SK-N-SH (cell line): ENCODE measurements around the gene MVD. TPM values are rescaled to one million over a fixed set of nuclear protein-coding genes. Genes with fewer than 3 reads are reported as not detected.

Source experiments
- CTCF ChIA-PET: fragments of 300-600, 350-600 bp; formaldehyde crosslinking; extraction: SDS; loops from one replicate; lab custom pipeline; 2021; lab: Yijun Ruan, JAX
- POLR2A ChIA-PET: fragments of 350-600 bp; sonication (Branson Sonifier 250); formaldehyde crosslinking; extraction: SDS; loops from one replicate; lab custom pipeline; 2020; ENCODE audit warnings: antibody characterized with exemption, inconsistent platforms; lab: Yijun Ruan, JAX
- DNase-seq: peaks from one replicate; pipeline ENCODE4 v3.0.0; 2012
- H2AFZ ChIP-seq: fragments of 200-600 bp; sonication (generic); 2 replicates; pipeline ENCODE4 v1.8.1; 2016; ENCODE audit warnings: antibody characterized with exemption, mild to moderate bottlenecking, low read depth
- H3F3A ChIP-seq: fragments of 200-600 bp; sonication (generic); replicated peaks from 2 replicates; pipeline ENCODE3; 2016; ENCODE audit warnings: antibody characterized with exemption, mild to moderate bottlenecking; ENCODE audit not compliant: insufficient read depth
- H3K27ac ChIP-seq, 2 experiments: fragments of 200-500 bp in 1 of 2; fragments of 200-600 bp in 1 of 2; sonication (Bioruptor generic) in 1 of 2; sonication (generic), shearing (Covaris generic) in 1 of 2; 2 replicates each; pipeline versions ENCODE4 v1.5.1 to v1.6.1; 2014 to 2016; ENCODE audit warnings: low read depth in 2 of 2, inconsistent platforms in 1 of 2, low read length in 1 of 2, mild to moderate bottlenecking in 1 of 2, mixed read lengths in 1 of 2
- H3K27me3 ChIP-seq: fragments of 200-600 bp; sonication (generic), shearing (Covaris generic); 2 replicates; pipeline ENCODE4 v1.6.1; 2016; ENCODE audit warnings: mixed run types; ENCODE audit not compliant: insufficient read depth
- H3K36me3 ChIP-seq, 2 experiments: fragments of 200-500 bp in 1 of 2; fragments of 200-600 bp in 1 of 2; sonication (Bioruptor generic) in 1 of 2; sonication (generic) in 1 of 2; replicated peaks in 1 of 2; 2 replicates each; pipeline versions ENCODE3 to v1.5.1; 2014 to 2016; ENCODE audit warnings: low read length in 1 of 2, mild to moderate bottlenecking in 1 of 2; ENCODE audit not compliant: insufficient read depth in 2 of 2, control insufficient read depth in 1 of 2
- H3K4me1 ChIP-seq, 2 experiments: fragments of 200-500 bp in 1 of 2; fragments of 200-600 bp in 1 of 2; sonication (Bioruptor generic) in 1 of 2; sonication (generic), shearing (Covaris generic) in 1 of 2; 2 replicates each; pipeline versions ENCODE4 v1.5.1 to v1.6.1; 2014 to 2016; ENCODE audit warnings: low read depth in 1 of 2, low read length in 1 of 2, mixed run types in 1 of 2; ENCODE audit not compliant: insufficient read depth in 2 of 2, control insufficient read depth in 1 of 2
- H3K4me2 ChIP-seq: fragments of 200-600 bp; sonication (generic), shearing (Covaris generic); 2 replicates; pipeline ENCODE4 v1.6.1; 2017; ENCODE audit warnings: mixed run types
- H3K4me3 ChIP-seq, 2 experiments: fragments of 200-500 bp in 1 of 2; fragments of 200-600 bp in 1 of 2; sonication (Bioruptor generic) in 1 of 2; sonication (generic), shearing (Covaris generic) in 1 of 2; 2 replicates each; pipeline versions ENCODE4 v1.5.1 to v1.8.1; 2014 to 2016; ENCODE audit warnings: low read depth in 2 of 2, inconsistent platforms in 1 of 2, low read length in 1 of 2, mild to moderate bottlenecking in 1 of 2, mixed read lengths in 1 of 2, moderate library complexity in 1 of 2
- H3K79me2 ChIP-seq: fragments of 200-600 bp; sonication (generic); 2 replicates; pipeline ENCODE4 v1.8.1; 2017; ENCODE audit warnings: mild to moderate bottlenecking; ENCODE audit not compliant: insufficient read depth
- H3K9ac ChIP-seq: fragments of 200-600 bp; sonication (generic); 2 replicates; pipeline ENCODE4 v1.6.1; 2017; ENCODE audit warnings: mixed run types
- H3K9me2 ChIP-seq: fragments of 200-600 bp; sonication (generic); 2 replicates; pipeline ENCODE4 v1.6.1; 2017; ENCODE audit warnings: mixed run types
- H3K9me3 ChIP-seq: fragments of 200-600 bp; sonication (generic); 2 replicates; pipeline ENCODE4 v1.6.1; 2017; ENCODE audit warnings: mixed run types, mild to moderate bottlenecking, moderate library complexity
- H4K20me1 ChIP-seq: fragments of 200-600 bp; sonication (generic); 2 replicates; pipeline ENCODE4 v1.6.1; 2017; ENCODE audit warnings: mild to moderate bottlenecking, mixed run types; ENCODE audit not compliant: insufficient read depth
- CHD2 ChIP-seq: fragments of 150-350 bp; IDR thresholded peaks from 2 replicates; pipeline ENCODE4 v1.6.1; 2018; ENCODE audit warnings: low read length; ENCODE audit not compliant: partially characterized antibody
- ELF1 ChIP-seq: IDR thresholded peaks from 2 replicates; pipeline ENCODE4 v1.4.0; 2012
- FOSL2 ChIP-seq: IDR thresholded peaks from 2 replicates; pipeline ENCODE4 v1.4.0; 2012; ENCODE audit warnings: low read depth, mild to moderate bottlenecking, moderate library complexity, borderline replicate concordance
- JUND ChIP-seq: IDR thresholded peaks from 2 replicates; pipeline ENCODE4 v1.4.0; 2012
- MEF2A ChIP-seq: IDR thresholded peaks from 2 replicates; pipeline ENCODE4 v1.4.0; 2012; ENCODE audit warnings: low read depth, borderline replicate concordance
- MXI1 ChIP-seq: IDR thresholded peaks from 2 replicates; pipeline ENCODE4 v1.6.1; 2012; ENCODE audit warnings: mild to moderate bottlenecking, low read depth, low read length, improper control_type of control experiment
- NFIC ChIP-seq: IDR thresholded peaks from 2 replicates; pipeline ENCODE4 v1.4.0; 2012; ENCODE audit warnings: borderline replicate concordance
- POLR2AphosphoS5 ChIP-seq: IDR thresholded peaks from 2 replicates; pipeline ENCODE4 v1.6.1; 2012; ENCODE audit warnings: low read depth, low read length
- RCOR1 ChIP-seq: fragments of 150-350 bp; IDR thresholded peaks from 2 replicates; pipeline ENCODE4 v1.6.1; 2017; ENCODE audit warnings: antibody characterized with exemption, low read length
- RXRA ChIP-seq: IDR thresholded peaks from 2 replicates; pipeline ENCODE4 v1.4.0; 2012; ENCODE audit warnings: low read depth, mild to moderate bottlenecking, borderline replicate concordance
- SIN3A ChIP-seq: IDR thresholded peaks from 2 replicates; pipeline ENCODE4 v1.6.1; 2012; ENCODE audit warnings: low read depth, mild to moderate bottlenecking, low read length, moderate library complexity, borderline replicate concordance
- TCF12 ChIP-seq: IDR thresholded peaks from 2 replicates; pipeline ENCODE4 v1.4.0; 2012
- TEAD4 ChIP-seq: IDR thresholded peaks from 2 replicates; pipeline ENCODE4 v1.4.0; 2012; ENCODE audit warnings: mild to moderate bottlenecking, borderline replicate concordance; ENCODE audit not compliant: insufficient read depth
- USF1 ChIP-seq: IDR thresholded peaks from 2 replicates; pipeline ENCODE4 v1.4.0; 2012; ENCODE audit warnings: low read depth, borderline replicate concordance
- USF2 ChIP-seq: fragments of 150-350 bp; IDR thresholded peaks from 2 replicates; pipeline ENCODE4 v1.6.1; 2017; ENCODE audit warnings: antibody characterized with exemption, low read length, low read depth, borderline replicate concordance
- YY1 ChIP-seq: IDR thresholded peaks from 2 replicates; pipeline ENCODE4 v1.4.0; 2012; ENCODE audit warnings: low read depth, mild to moderate bottlenecking
- WGBS: methylation state at CpG from one replicate; pipeline ENCODE4 v1.1.6; 2017; ENCODE audit warnings: low lambda C conversion rate; 5-methylcytosine and 5-hydroxymethylcytosine counted together
- polyA plus RNA-seq, 3 experiments: library from polyadenylated mRNA; depleted of rRNA; stranded (reverse); fragments of >200 nt; gene quantifications; 2 replicates each; pipeline ENCODE4 v1.2.3, GENCODE V29; 2012
- TF ChIP-seq, protein P1 (sequence below): IDR thresholded peaks from 2 replicates; pipeline ENCODE4 v1.4.0; 2012; ENCODE audit warnings: low read depth

Gene MVD
- polyA plus RNA-seq, 1 of the 3 experiments (the other 2 are of a cell fraction), result 15.7 TPM

- DNase-seq, result no peak
- no peaks in the 10 kb centered on the region for H3K9me2 ChIP-seq
- H3K79me2 ChIP-seq, result peaks cover 11% of the 10 kb centered on the region
- no peak overlapping the region for H2AFZ ChIP-seq
- no peak overlapping the region for H3K4me3 ChIP-seq
- peaks cover 4% of the 10 kb centered on the region for H3F3A ChIP-seq
- TF ChIP-seq TEAD4, result no peak
- no peak for TF ChIP-seq NFIC
- no peak for TF ChIP-seq ELF1
- TF ChIP-seq SIN3A, result no peak
- TF ChIP-seq USF2, result no peak
- TF ChIP-seq MEF2A, result no peak
- no peak for TF ChIP-seq TCF12
- TF ChIP-seq YY1, result no peak
- TF ChIP-seq MXI1, result no peak
- TF ChIP-seq RCOR1, result no peak
- no peak for TF ChIP-seq POLR2AphosphoS5
- TF ChIP-seq, all 33 proteins: peak for 0
- no peaks in the 10 kb centered on the region for H3K27me3 ChIP-seq
- POLR2A ChIA-PET, result no interaction called here
- no peaks in the 10 kb centered on the region for H3K9me3 ChIP-seq
- CTCF ChIA-PET, result no interaction called here
- peaks cover 0 to 5% of the 10 kb centered on the region in 2 experiments; a peak in 1 of 4 replicates for H3K4me1 ChIP-seq
- whole genome bisulfite sequencing, result 93% methylated on average over 15 of the region's 15 CpGs
- H3K36me3 ChIP-seq, result peaks cover 0 to 8% of the 10 kb centered on the region in 2 experiments
- H3K4me2 ChIP-seq, result no peak overlapping the region
- no peak overlapping the region for H3K27ac ChIP-seq
- no peaks in the 10 kb centered on the region for H4K20me1 ChIP-seq
- H3K9ac ChIP-seq, result no peak overlapping the region
Measured at GRCh38 chr16:88658714-88659113, 4.2 kb downstream of the MVD start.

DNA sequence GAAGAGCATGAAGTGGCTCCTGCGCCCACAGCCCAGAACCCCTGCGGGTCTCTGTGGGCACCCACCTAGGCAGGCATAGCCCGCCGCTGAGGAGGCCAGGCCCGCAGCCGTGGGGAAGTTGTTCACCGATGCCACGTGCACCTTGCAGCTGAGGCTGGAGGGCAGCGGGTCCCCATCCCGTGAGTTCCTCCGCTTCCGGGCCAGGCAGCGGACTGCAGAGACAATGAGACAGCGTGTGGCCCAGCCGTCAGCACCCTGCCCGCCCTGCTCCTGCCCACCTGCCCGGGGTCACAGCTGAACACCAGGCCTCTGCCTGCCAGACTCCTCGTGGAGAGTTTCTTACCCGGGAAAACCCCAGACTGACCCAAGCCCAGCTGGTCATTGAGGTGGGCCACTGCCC is 5.5 kb downstream of the MVD start:
- H3K9ac ChIP-seq, result no peak overlapping the region
- peaks cover 0 to 8% of the 10 kb centered on the region in 2 experiments for H3K36me3 ChIP-seq
- H2AFZ ChIP-seq, result no peak overlapping the region
- WGBS, result 90% methylated on average over 4 of the region's 19 CpGs
- TF ChIP-seq RCOR1 (no peak), YY1 (no peak), CHD2 (no peak), MXI1 (no peak), TCF12 (no peak), RXRA (no peak), TEAD4 (no peak), JUND (no peak), FOSL2 (no peak), USF2 (no peak), USF1 (no peak)
- TF ChIP-seq, protein P1, sequence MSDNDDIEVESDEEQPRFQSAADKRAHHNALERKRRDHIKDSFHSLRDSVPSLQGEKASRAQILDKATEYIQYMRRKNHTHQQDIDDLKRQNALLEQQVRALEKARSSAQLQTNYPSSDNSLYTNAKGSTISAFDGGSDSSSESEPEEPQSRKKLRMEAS, result no peak
- H3F3A ChIP-seq, result peaks cover 4% of the 10 kb centered on the region
- ChIA-PET CTCF (interaction anchor here (0.9 to 1.1 kb wide), 2 partner anchors 8 to 27 kb away, joined by 3 read pairs; no protein-coding TSS in a partner anchor), POLR2A (no interaction called here)
- no peak overlapping the region for H3K4me2 ChIP-seq
- H3K9me2 ChIP-seq, result no peaks in the 10 kb centered on the region
- H4K20me1 ChIP-seq, result no peaks in the 10 kb centered on the region
- no peak overlapping the region for H3K27ac ChIP-seq
- DNase-seq, result no peak
- H3K27me3 ChIP-seq, result no peaks in the 10 kb centered on the region
- no peaks in the 10 kb centered on the region for H3K9me3 ChIP-seq
- H3K4me1 ChIP-seq, result peaks cover 0 to 5% of the 10 kb centered on the region in 2 experiments; a peak in 1 of 4 replicates
- H3K4me3 ChIP-seq, result no peak overlapping the region
- peaks cover 6% of the 10 kb centered on the region for H3K79me2 ChIP-seq
